ENCODE data around the gene EPSTI1. TPM values are rescaled to one million over a fixed set of nuclear protein-coding genes. Genes with fewer than 3 reads are reported as not detected.

EPSTI1 gene
- total RNA-seq, 2 experiments from 2014 or later = 17.4 to 19.8 TPM

DNA sequence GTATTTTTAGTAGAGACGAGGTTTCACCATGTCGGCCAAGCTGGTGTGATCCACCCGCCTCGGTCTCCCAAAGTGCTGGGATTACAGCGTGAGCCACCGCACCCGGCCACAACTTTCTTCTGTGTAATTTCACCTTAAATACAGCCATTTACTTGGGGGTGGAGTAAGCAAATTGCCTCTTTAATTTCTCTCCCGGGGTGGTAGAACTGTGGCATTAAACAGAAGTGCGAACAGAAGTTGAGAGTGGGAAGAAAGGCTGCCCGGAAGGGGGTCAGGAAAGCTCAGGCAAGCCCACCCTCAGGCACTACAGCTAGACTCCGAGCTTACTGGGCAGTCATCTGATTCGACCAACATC, 30.9 kb upstream of the EPSTI1 start:
- intact Hi-C loops (cut with micrococcal nuclease) = loop anchor here (1.0 kb wide), 5 partner anchors 22 to 53 kb away; partner anchors contain the start of gene EPSTI1
- H3K27ac Mint-ChIP-seq = peak overlapping the region; percentile 94
- H3K27me3 Mint-ChIP-seq (ENCODE audit: low read depth) = no peaks in the 10 kb centered on the region
- peaks cover 25% of the 10 kb centered on the region for H3K4me1 Mint-ChIP-seq (ENCODE audit: low read depth)
- no peaks in the 10 kb centered on the region for H3K9me3 Mint-ChIP-seq
- no peak for DNase-seq
- peaks cover 5% of the 10 kb centered on the region for H3K36me3 Mint-ChIP-seq (ENCODE audit: low read depth)
- H3K4me3 Mint-ChIP-seq = peak overlapping the region; percentile 98
- CTCF ChIA-PET = interaction anchor here (0.5 to 1.5 kb wide), 3 partner anchors 9 to 1672 kb away, joined by 3 to 6 read pairs (median 3); no protein-coding TSS in a partner anchor

DNA sequence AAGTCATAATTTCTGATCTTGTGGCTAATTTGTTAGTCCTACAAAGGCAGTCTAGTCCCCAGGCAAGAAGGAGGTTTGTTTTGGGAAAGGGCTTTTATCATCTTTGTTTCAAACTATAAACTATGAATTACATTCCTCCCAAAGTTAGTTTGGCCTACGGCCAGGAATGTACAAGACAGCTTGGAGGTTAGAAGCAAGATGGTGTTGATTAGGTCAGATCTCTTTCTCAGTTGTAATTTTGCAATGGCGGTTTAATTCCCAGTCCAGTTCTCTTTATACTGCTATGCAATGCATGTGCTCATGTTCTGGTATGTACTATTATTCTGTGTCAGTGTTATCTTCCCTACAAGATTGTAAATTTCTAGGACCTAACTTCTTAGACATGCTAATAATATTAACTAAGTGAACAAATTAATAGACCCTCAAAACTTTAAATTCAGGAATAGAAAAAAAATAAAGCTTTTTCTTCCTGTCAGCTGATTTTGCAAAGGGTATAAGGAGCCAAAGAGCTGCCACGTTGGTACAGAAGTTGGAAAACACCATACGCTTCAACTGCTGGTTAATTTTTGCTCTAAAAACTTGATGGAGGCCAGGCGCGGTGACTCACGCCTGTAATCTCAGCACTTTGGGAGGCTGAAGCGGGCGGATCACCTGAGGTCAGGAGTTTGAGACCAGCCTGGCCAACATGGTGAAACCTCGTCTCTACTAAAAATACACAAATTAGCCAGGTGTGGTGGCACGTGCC, 30.1 kb upstream of the EPSTI1 start:
- no peak overlapping the region for H3K27ac Mint-ChIP-seq
- peaks cover 5% of the 10 kb centered on the region for H3K36me3 Mint-ChIP-seq (ENCODE audit: low read depth)
- no peak overlapping the region for H3K4me3 Mint-ChIP-seq

DNA sequence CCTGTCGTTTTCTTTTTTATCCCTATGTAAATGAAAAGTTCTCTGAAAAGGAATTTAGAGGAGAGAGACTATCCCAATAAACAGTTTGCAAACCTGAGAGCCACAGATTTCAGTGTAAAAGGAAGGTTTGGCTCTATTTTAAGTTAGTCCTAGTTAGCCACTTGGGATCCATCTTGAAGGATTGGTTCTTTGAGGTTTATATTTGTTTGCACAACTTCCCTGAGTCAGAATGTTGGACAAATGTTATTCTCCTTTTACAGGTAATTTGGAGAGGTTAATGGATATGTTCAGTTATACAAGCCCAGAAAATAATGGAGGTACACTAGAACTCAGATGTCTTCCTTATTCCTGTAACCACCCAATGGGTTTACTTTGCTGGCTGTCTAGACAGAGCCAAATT, 28.8 kb upstream of the EPSTI1 start:
- intact Hi-C loops (cut with micrococcal nuclease) = no loop called here
- H3K4me1 Mint-ChIP-seq (ENCODE audit: low read depth) = peaks cover 15% of the 10 kb centered on the region

More for the DNA sequence above, 30.1 kb upstream of the EPSTI1 start:
- Mint-ChIP-seq H3K27me3 (ENCODE audit: low read depth) (no peaks in the 10 kb centered on the region), H3K9me3 (no peaks in the 10 kb centered on the region), H3K4me1 (ENCODE audit: low read depth) (peaks cover 19% of the 10 kb centered on the region)
- no peak for DNase-seq
- intact Hi-C loops (cut with micrococcal nuclease) = no loop called here
- CTCF ChIA-PET = interaction anchor here (1.2 kb wide), 1 partner anchor 10 kb away, joined by 6 read pairs; no protein-coding TSS in a partner anchor

DNA sequence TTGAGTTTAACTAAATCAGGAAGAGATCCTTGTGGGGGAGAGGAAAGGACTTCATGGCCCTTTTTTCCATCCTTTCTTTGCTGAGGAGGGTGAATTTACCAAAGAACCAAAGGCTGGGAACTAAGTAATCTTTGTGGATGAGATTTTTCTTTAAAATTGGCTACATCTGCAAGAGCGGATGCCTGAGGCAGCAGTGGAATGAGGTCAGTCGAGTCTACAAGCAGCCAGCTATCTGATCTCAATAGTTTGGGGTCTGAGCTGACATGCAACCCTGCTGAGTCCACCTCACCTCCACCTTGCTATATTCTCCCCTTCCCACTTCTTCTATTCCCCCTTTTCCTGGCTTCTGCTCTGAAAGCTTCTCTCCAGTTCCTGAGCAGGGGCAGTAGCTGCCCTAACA, 27.8 kb upstream of the EPSTI1 start:
- intact Hi-C loops (cut with micrococcal nuclease) = no loop called here
- no peak for DNase-seq
- H3K27me3 Mint-ChIP-seq (ENCODE audit: low read depth) = no peaks in the 10 kb centered on the region
- H3K4me1 Mint-ChIP-seq (ENCODE audit: low read depth) = peaks cover 10% of the 10 kb centered on the region
- CTCF ChIA-PET = no interaction called here
- H3K36me3 Mint-ChIP-seq (ENCODE audit: low read depth) = peaks cover 5% of the 10 kb centered on the region
- H3K27ac Mint-ChIP-seq = no peak overlapping the region
- H3K4me3 Mint-ChIP-seq = no peak overlapping the region
- H3K9me3 Mint-ChIP-seq = no peaks in the 10 kb centered on the region

More for the DNA sequence above, 28.8 kb upstream of the EPSTI1 start:
- Mint-ChIP-seq H3K27me3 (ENCODE audit: low read depth) (no peaks in the 10 kb centered on the region), H3K9me3 (no peaks in the 10 kb centered on the region), H3K36me3 (ENCODE audit: low read depth) (peaks cover 5% of the 10 kb centered on the region), H3K27ac (no peak overlapping the region), H3K4me3 (no peak overlapping the region)
- no peak for DNase-seq
- CTCF ChIA-PET = no interaction called here

DNA sequence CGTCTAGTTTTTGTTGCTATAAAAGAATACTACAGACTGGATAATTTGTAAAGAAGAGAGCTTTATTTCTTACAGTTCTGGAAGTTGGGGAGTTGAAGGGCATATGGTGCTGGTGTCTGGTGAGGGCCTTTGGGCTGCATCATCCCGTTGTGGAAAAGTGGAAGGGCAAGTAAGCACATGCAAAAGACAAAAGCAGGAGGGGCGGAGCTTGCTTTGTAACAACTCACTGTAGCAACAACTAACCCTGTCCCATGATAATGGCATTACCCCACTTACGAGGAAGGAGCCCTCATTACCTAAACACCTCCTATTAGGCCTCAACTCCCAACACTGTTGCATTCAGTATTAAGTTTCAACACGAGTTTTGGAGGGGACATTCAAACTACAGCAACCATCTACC, 24.2 kb upstream of the EPSTI1 start:
- Mint-ChIP-seq H3K27me3 (ENCODE audit: low read depth) (peaks cover 3% of the 10 kb centered on the region), H3K9me3 (no peaks in the 10 kb centered on the region), H3K4me1 (ENCODE audit: low read depth) (no peaks in the 10 kb centered on the region), H3K4me3 (no peak overlapping the region), H3K36me3 (ENCODE audit: low read depth) (no peaks in the 10 kb centered on the region), H3K27ac (no peak overlapping the region)
- CTCF ChIA-PET = no interaction called here
- DNase-seq = no peak
- intact Hi-C loops (cut with micrococcal nuclease) = no loop called here

DNA sequence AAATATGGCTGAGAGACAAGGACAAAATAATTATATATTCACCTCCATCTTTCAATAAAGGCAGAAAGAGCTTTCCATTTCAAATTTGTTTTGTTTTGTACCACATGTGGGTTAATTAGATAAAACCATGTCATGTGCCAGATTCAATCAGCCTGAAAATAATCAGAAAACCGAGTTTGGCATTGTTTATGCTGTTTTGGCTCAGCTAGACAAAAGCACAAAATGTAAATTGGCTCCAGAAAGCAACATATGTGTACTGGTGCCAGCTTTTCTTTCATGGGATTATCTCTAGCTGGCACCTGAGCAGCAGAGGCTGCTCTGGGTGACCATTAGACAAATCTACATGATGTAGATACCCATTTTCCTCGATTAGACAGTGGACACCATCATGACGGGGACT, 22.1 kb upstream of the EPSTI1 start:
- no peak overlapping the region for H3K4me3 Mint-ChIP-seq
- no peaks in the 10 kb centered on the region for H3K4me1 Mint-ChIP-seq (ENCODE audit: low read depth)
- H3K36me3 Mint-ChIP-seq (ENCODE audit: low read depth) = no peaks in the 10 kb centered on the region
- H3K9me3 Mint-ChIP-seq = no peaks in the 10 kb centered on the region
- CTCF ChIA-PET = interaction anchor here (0.8 to 1.3 kb wide), 3 partner anchors 13 to 42 kb away, joined by 3 read pairs; no protein-coding TSS in a partner anchor
- no peak overlapping the region for H3K27ac Mint-ChIP-seq
- no peak for DNase-seq
- peaks cover 3% of the 10 kb centered on the region for H3K27me3 Mint-ChIP-seq (ENCODE audit: low read depth)
- intact Hi-C loops (cut with micrococcal nuclease) = no loop called here

DNA sequence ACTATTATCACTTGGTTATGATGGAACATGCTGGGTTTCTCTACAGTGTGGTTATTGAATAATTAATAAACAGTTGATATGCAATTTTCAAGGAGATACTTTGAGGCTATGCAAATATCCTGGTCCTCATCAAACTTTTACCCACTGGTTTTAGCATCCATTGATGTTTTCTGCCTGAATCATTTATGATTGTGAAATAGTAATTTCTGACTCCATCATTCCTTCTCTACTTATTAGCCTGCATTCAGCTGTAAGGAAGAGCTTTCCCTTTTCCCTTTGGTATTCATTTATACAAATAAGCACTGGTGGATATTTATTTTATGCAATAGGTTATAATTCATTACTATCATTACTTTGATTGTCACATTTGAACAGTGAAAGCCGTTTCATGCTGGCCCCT, 17.5 kb upstream of the EPSTI1 start:
- H3K36me3 Mint-ChIP-seq (ENCODE audit: low read depth) = no peaks in the 10 kb centered on the region
- DNase-seq = no peak
- intact Hi-C loops (cut with micrococcal nuclease) = no loop called here
- peaks cover 3% of the 10 kb centered on the region for H3K27me3 Mint-ChIP-seq (ENCODE audit: low read depth)
- no peaks in the 10 kb centered on the region for H3K4me1 Mint-ChIP-seq (ENCODE audit: low read depth)
- no peak overlapping the region for H3K27ac Mint-ChIP-seq
- H3K9me3 Mint-ChIP-seq = no peaks in the 10 kb centered on the region
- H3K4me3 Mint-ChIP-seq = no peak overlapping the region
- CTCF ChIA-PET = interaction anchor here (0.6 kb wide), 1 partner anchor 41 kb away, joined by 3 read pairs; no protein-coding TSS in a partner anchor

DNA sequence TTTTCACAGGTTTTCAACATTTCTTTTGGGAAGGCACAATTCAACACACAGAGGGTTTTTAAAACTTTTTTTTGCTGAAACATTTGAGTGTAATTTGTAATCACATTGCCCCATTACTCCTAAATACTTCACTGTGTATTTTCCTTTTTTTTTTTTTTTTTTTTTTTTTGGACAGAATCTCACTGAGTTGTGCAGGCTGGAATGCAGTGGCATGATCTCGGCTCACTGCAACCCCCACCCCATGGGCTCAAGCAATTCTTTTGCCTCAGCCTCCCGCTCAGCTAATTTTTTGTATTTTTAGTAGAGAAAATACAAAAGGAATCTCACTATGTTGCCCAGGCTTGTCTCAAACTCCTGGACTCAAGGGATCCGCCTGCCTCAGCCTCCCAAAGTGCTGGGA, 16.6 kb upstream of the EPSTI1 start:
- CTCF ChIA-PET = no interaction called here
- Mint-ChIP-seq H3K27me3 (ENCODE audit: low read depth) (peaks cover 3% of the 10 kb centered on the region), H3K4me3 (no peak overlapping the region), H3K36me3 (ENCODE audit: low read depth) (no peaks in the 10 kb centered on the region), H3K9me3 (no peaks in the 10 kb centered on the region), H3K4me1 (ENCODE audit: low read depth) (no peaks in the 10 kb centered on the region), H3K27ac (no peak overlapping the region)
- intact Hi-C loops (cut with micrococcal nuclease) = no loop called here
- DNase-seq = no peak

DNA sequence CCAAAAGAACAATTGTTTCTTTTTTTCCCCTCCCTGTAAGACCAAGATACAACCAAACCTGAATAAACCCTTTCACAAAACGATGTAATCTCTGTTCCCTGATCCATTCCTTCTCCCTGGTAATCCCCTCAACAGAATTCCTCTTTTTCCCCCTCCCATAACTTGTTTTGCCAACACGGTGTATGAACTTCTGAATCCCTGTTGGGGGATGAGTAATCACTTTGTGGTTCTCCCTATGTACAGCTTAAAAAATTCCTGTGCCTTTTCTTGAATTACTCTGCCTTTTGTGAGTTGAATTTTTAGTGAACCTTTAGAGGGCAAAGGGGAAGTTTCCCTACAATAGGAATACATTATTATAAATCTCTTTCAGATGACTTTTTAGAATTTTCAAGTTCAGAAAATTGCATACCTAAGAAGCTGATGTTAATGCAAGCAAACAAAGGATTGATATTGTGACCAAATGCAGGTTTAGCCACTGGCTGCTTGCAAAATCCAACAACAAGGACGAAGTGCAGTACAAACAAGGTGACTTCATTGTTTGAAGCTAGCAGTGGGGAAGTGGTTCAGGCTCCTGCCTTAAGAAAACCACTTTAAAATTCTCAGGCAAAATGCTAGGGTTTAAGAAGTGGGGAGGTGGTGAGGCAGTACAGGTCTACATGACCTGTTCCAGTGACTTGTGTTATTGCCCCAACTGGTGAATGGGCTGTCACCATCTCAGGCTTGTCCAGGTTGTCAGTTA, 15.0 kb upstream of the EPSTI1 start:
- Mint-ChIP-seq H3K27me3 (ENCODE audit: low read depth) (no peaks in the 10 kb centered on the region), H3K27ac (no peak overlapping the region)
- CTCF ChIA-PET = interaction anchor here (0.6 kb wide), 1 partner anchor 32 kb away, joined by 5 read pairs; no protein-coding TSS in a partner anchor

DNA sequence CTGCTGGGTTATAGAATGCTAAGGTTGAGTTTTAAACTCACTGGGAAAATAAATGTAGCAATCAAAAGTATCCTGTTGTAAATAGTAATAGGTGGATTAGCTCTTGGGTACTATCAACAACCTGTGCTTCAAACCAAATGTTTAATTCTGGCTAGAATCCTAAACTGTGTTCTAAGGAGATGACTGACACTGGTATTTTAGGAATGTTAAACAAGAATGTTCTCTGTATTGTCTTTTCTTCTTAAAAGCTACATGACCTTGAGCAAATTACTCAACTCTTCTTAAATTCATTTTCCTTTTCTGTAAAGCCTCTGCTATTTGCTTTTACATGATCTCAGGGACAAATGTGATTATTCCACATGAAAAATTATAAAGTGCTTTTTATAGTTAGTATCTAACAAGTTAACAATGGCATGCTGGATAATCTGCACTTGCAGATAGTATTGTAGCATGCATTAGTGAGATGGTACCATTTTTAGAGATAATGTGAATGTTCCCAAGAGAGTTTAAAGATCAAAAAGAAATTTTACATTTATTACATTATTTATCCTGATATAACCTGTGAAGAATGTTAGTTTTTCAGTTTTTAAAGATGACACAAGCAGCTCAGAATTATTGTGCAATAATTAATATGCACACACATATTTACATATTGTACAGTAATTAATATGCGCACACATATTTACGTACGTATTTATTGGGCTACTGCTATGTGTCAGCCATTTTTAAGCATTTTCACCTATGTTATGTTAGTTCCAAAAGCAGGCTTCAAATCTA, 13.6 kb upstream of the EPSTI1 start:
- DNase-seq = no peak
- Mint-ChIP-seq H3K9me3 (peaks cover 2% of the 10 kb centered on the region), H3K4me1 (ENCODE audit: low read depth) (no peaks in the 10 kb centered on the region), H3K27me3 (ENCODE audit: low read depth) (no peaks in the 10 kb centered on the region), H3K4me3 (no peak overlapping the region), H3K36me3 (ENCODE audit: low read depth) (no peaks in the 10 kb centered on the region), H3K27ac (no peak overlapping the region)
- intact Hi-C loops (cut with micrococcal nuclease) = no loop called here
- CTCF ChIA-PET = no interaction called here

More for the DNA sequence above, 15.0 kb upstream of the EPSTI1 start:
- intact Hi-C loops (cut with micrococcal nuclease) = no loop called here
- H3K4me3 Mint-ChIP-seq = no peak overlapping the region
- H3K4me1 Mint-ChIP-seq (ENCODE audit: low read depth) = no peaks in the 10 kb centered on the region
- DNase-seq = no peak
- peaks cover 2% of the 10 kb centered on the region for H3K9me3 Mint-ChIP-seq
- no peaks in the 10 kb centered on the region for H3K36me3 Mint-ChIP-seq (ENCODE audit: low read depth)

DNA sequence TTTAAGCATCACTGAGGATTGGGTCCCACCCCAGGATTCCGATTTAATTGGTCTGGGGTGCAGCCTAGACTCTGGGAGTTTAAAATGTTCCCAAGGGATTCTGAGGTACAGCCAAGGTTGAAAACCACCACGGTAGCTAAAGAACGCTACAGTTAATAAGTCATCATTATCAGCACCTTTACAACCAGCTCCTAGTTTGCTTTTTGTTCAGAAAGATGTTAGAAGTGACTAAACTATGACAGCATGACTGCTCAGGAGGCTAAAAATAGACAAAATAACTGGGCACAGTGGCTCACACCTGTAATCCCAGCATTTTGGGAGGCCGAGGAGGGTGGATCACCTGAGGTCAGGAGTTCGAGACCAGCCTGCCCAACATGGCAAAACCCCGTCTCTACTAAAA, 11.7 kb upstream of the EPSTI1 start:
- Mint-ChIP-seq H3K36me3 (ENCODE audit: low read depth) (no peaks in the 10 kb centered on the region), H3K4me1 (ENCODE audit: low read depth) (no peaks in the 10 kb centered on the region), H3K9me3 (peaks cover 2% of the 10 kb centered on the region), H3K4me3 (no peak overlapping the region), H3K27me3 (ENCODE audit: low read depth) (no peaks in the 10 kb centered on the region), H3K27ac (no peak overlapping the region)
- intact Hi-C loops (cut with micrococcal nuclease) = no loop called here
- CTCF ChIA-PET = interaction anchor here (1.3 kb wide), 1 partner anchor 20 kb away, joined by 3 read pairs; the partner anchor contains the start of gene DNAJC15
- DNase-seq = no peak

DNA sequence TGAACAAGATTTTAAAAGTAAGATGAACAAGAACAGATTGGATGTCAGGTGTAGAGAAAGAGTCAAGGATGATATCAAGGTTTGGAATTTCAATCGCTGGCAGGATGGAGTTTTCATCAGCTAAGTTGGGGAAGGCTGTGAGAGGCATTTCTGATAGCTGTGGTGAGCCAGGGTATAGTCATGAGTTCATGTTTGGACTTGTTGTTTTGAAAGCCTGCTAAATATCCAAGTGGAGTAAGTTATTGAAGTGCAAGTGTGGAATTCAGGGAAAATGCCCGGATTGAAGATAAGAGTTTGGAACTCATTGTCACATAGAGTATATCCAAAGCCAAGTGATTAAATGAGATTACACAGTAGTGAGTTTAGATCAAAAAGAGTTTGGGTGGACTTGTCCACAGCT, 11.0 kb upstream of the EPSTI1 start:
- Mint-ChIP-seq H3K36me3 (ENCODE audit: low read depth) (no peaks in the 10 kb centered on the region), H3K4me1 (ENCODE audit: low read depth) (no peaks in the 10 kb centered on the region), H3K4me3 (no peak overlapping the region), H3K27ac (no peak overlapping the region), H3K9me3 (peaks cover 2% of the 10 kb centered on the region), H3K27me3 (ENCODE audit: low read depth) (no peaks in the 10 kb centered on the region)
- CTCF ChIA-PET = interaction anchor here (1.3 kb wide), 1 partner anchor 21 kb away, joined by 3 read pairs; the partner anchor contains the start of gene DNAJC15
- intact Hi-C loops (cut with micrococcal nuclease) = no loop called here
- no peak for DNase-seq
